ENCODE measurements around the gene PGC.

PGC gene

GRCh38 chr6:41721414-41721813, 25.8 kb downstream of the PGC start:
- DNase-seq (ENCODE audit: insufficient read length, low spot score) (no peak), FAIRE-seq (no peak)
- no peak for TF ChIP-seq CTCF (IDR thresholded peaks at IDR 0.05; ENCODE audit: insufficient read depth, missing control alignments)

GRCh38 chr6:41720783-41721182, 26.4 kb downstream of the PGC start:
- FAIRE-seq (no peak), DNase-seq (ENCODE audit: insufficient read length, low spot score) (no peak)
- TF ChIP-seq CTCF (IDR thresholded peaks at IDR 0.05; ENCODE audit: insufficient read depth, missing control alignments) = no peak

GRCh38 chr6:41720262-41720620, 27.0 kb downstream of the PGC start:
- no peak for FAIRE-seq
- DNase-seq (ENCODE audit: insufficient read length, low spot score) = no peak
- TF ChIP-seq CTCF (IDR thresholded peaks at IDR 0.05; ENCODE audit: insufficient read depth, missing control alignments) = no peak

- no peak for DNase-seq (ENCODE audit: insufficient read length, low spot score)
Observed at GRCh38 chr6:41719436-41720261, 27.5 kb downstream of the PGC start.

GRCh38 chr6:41718828-41719227, 28.4 kb downstream of the PGC start:
- FAIRE-seq = no peak
- no peak for TF ChIP-seq CTCF (IDR thresholded peaks at IDR 0.05; ENCODE audit: insufficient read depth, missing control alignments)
- DNase-seq (ENCODE audit: insufficient read length, low spot score) = no peak

More at GRCh38 chr6:41719436-41720261, 27.5 kb downstream of the PGC start:
- FAIRE-seq = no peak
- no peak for TF ChIP-seq CTCF (IDR thresholded peaks at IDR 0.05; ENCODE audit: insufficient read depth, missing control alignments)

GRCh38 chr6:41717392-41717736, 29.8 kb downstream of the PGC start:
- FAIRE-seq = no peak
- no peak for DNase-seq (ENCODE audit: insufficient read length, low spot score)
- no peak for TF ChIP-seq CTCF (IDR thresholded peaks at IDR 0.05; ENCODE audit: insufficient read depth, missing control alignments)
